MCF 10A (cell line): ENCODE data around the gene VARS2. TPM values are rescaled to one million over a fixed set of nuclear protein-coding genes. Genes with fewer than 3 reads are reported as not detected.

Experiments used
- BruUV-seq: library from RNA; stranded (reverse); fragments of 400-500 nt; replicated peaks from 2 replicates; lab custom pipeline; 2021; lab: Mats Ljungman, UMichigan
- CTCF ChIA-PET: fragments of 300-600 bp; sonication (Branson Sonifier 250); formaldehyde crosslinking; extraction: SDS; loops from one replicate; lab custom pipeline; 2021; ENCODE audit warnings: antibody characterized with exemption, inconsistent platforms; lab: Yijun Ruan, JAX
- POLR2A ChIA-PET: fragments of 300-600, 350-650 bp; sonication (Branson Sonifier 250); formaldehyde crosslinking; extraction: SDS; loops from one replicate; lab custom pipeline; 2020; ENCODE audit warnings: antibody characterized with exemption, inconsistent platforms; lab: Yijun Ruan, JAX
- DNase-seq: peaks from one replicate; pipeline ENCODE4 v3.0.0-alpha.2; 2018; ENCODE audit not compliant: unreplicated experiment
- H3K27ac Mint-ChIP-seq: one replicate; pipeline ENCODE4 v1.8.0; 2022; ENCODE audit warnings: mild to moderate bottlenecking, low read depth, mixed read lengths; ENCODE audit not compliant: unreplicated experiment
- H3K27me3 Mint-ChIP-seq: one replicate; pipeline ENCODE4 v1.8.0; 2022; ENCODE audit warnings: mixed read lengths; ENCODE audit not compliant: insufficient read depth, unreplicated experiment
- H3K36me3 Mint-ChIP-seq: one replicate; pipeline ENCODE4 v1.8.0; 2022; ENCODE audit warnings: mild to moderate bottlenecking, moderate library complexity, mixed read lengths; ENCODE audit not compliant: insufficient read depth, unreplicated experiment
- H3K4me1 Mint-ChIP-seq: one replicate; pipeline ENCODE4 v1.8.0; 2022; ENCODE audit warnings: mixed read lengths; ENCODE audit not compliant: insufficient read depth, unreplicated experiment
- H3K4me3 Mint-ChIP-seq: one replicate; pipeline ENCODE4 v1.8.0; 2022; ENCODE audit warnings: mild to moderate bottlenecking, moderate library complexity, mixed read lengths; ENCODE audit not compliant: unreplicated experiment
- H3K9me3 Mint-ChIP-seq: one replicate; pipeline ENCODE4 v1.8.0; 2022; ENCODE audit warnings: mixed read lengths; ENCODE audit not compliant: unreplicated experiment
- intact Hi-C: fragments of 100-400 bp; cut with micrococcal nuclease; formaldehyde crosslinking; loops from 2 replicates; pipeline ENCODE4 v1.14.1; 2022
- total RNA-seq: library from RNA; stranded (reverse); gene quantifications from 2 replicates; pipeline ENCODE4 v1.2.3, GENCODE V29; 2022
- TF ChIP-seq, protein P1 (sequence below): fragments of 200-600 bp; IDR thresholded peaks from one replicate; pipeline ENCODE4 v1.8.0; 2022; ENCODE audit warnings: antibody characterized with exemption, mild to moderate bottlenecking; ENCODE audit not compliant: unreplicated experiment

The VARS2 gene
- total RNA-seq, 1 experiment from 2014 or later: 52.7 TPM

DNA sequence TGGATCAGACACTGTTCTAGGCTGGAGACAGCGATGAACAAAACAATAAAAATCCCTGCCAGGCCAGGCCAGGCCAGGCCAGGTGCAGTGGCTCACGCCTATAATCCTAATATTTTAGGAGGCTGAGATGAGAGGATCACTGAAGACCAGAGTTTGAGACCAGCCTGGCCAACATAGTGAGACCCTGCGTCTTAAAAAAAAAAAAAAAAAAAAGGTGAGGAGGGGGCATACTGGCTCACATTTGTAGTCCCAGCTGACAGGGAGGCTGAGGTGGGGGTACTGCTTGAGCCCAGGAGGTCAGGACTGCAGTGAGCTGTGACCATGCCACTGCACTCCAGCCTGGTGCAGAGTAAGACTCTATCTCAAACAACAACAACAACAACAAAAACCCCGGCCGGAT is 31.2 kb downstream of the VARS2 start:
- ChIA-PET CTCF (interaction anchor here (0.9 to 2.1 kb wide), 3 partner anchors 14 to 125 kb away, joined by 4 to 6 read pairs (median 5); partner anchors contain the start of gene SFTA2), POLR2A (interaction anchor here (1.2 kb wide), 1 partner anchor 11 kb away, joined by 4 read pairs; no protein-coding TSS in a partner anchor)
- no peaks in the 10 kb centered on the region for H3K36me3 Mint-ChIP-seq
- no TSS peak for BruUV-seq
- no peak for DNase-seq
- intact Hi-C loops: no loop called here
- no peak overlapping the region for H3K4me3 Mint-ChIP-seq
- no peaks in the 10 kb centered on the region for H3K27me3 Mint-ChIP-seq
- TF ChIP-seq, protein P1, sequence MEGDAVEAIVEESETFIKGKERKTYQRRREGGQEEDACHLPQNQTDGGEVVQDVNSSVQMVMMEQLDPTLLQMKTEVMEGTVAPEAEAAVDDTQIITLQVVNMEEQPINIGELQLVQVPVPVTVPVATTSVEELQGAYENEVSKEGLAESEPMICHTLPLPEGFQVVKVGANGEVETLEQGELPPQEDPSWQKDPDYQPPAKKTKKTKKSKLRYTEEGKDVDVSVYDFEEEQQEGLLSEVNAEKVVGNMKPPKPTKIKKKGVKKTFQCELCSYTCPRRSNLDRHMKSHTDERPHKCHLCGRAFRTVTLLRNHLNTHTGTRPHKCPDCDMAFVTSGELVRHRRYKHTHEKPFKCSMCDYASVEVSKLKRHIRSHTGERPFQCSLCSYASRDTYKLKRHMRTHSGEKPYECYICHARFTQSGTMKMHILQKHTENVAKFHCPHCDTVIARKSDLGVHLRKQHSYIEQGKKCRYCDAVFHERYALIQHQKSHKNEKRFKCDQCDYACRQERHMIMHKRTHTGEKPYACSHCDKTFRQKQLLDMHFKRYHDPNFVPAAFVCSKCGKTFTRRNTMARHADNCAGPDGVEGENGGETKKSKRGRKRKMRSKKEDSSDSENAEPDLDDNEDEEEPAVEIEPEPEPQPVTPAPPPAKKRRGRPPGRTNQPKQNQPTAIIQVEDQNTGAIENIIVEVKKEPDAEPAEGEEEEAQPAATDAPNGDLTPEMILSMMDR: no peak
- peaks cover 12% of the 10 kb centered on the region for H3K4me1 Mint-ChIP-seq
- no peak overlapping the region for H3K27ac Mint-ChIP-seq
- H3K9me3 Mint-ChIP-seq: peaks cover 7% of the 10 kb centered on the region

DNA sequence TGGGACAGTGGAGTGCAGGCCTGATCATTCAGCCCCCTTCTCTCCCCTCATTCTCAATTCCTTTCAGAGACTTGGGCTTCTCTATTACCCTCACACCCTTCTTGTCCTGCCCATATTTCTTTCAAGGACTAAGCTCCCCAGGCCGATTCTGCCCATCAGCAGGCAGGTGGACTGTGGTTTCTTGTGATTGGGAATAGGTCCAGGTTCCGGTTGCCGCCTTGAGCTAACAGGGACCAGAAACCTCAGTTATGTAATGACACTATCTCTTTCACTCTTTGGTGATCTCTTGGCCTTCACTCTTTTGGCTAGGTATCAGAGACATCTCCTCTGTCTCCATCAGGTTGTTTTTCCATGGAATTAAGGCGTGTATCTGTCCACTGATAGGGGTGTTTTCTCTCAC is 33.2 kb downstream of the VARS2 start:
- H3K9me3 Mint-ChIP-seq: peaks cover 7% of the 10 kb centered on the region
- no peaks in the 10 kb centered on the region for H3K27me3 Mint-ChIP-seq
- H3K4me3 Mint-ChIP-seq: no peak overlapping the region
- no peaks in the 10 kb centered on the region for H3K36me3 Mint-ChIP-seq
- intact Hi-C loops: no loop called here
- POLR2A ChIA-PET: interaction anchor here (0.6 kb wide), 1 partner anchor 97 kb away, joined by 3 read pairs; no protein-coding TSS in a partner anchor
- CTCF ChIA-PET: interaction anchor here (0.8 to 1.3 kb wide), 2 partner anchors 35 to 122 kb away, joined by 3 to 5 read pairs; no protein-coding TSS in a partner anchor
- no TSS peak for BruUV-seq
- H3K4me1 Mint-ChIP-seq: peaks cover 10% of the 10 kb centered on the region
- no peak for DNase-seq
- TF ChIP-seq, protein P1: no peak
- H3K27ac Mint-ChIP-seq: no peak overlapping the region

DNA sequence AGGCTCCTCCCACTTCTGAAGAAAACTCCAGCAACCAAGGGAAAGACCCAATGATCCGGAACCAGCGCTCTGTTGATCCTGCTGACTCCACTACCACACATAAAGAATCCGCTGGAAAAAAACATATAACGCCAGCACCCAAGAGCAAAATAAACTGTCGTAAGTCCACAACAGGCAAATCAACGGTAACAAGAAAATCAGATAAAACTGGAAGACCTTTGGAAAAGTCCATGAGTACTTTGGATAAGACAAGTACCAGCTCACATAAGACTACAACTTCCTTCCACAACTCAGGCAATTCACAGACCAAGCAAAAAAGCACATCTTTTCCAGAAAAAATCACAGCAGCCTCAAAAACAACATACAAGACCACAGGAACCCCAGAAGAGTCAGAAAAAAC is 34.8 kb downstream of the VARS2 start:
- no TSS peak for BruUV-seq
- DNase-seq: no peak
- H3K27ac Mint-ChIP-seq: no peak overlapping the region
- TF ChIP-seq, protein P1: no peak
- intact Hi-C loops: no loop called here
- H3K9me3 Mint-ChIP-seq: peaks cover 7% of the 10 kb centered on the region
- ChIA-PET CTCF (no interaction called here), POLR2A (no interaction called here)
- H3K4me3 Mint-ChIP-seq: no peak overlapping the region
- no peaks in the 10 kb centered on the region for H3K27me3 Mint-ChIP-seq
- no peaks in the 10 kb centered on the region for H3K36me3 Mint-ChIP-seq
- H3K4me1 Mint-ChIP-seq: no peaks in the 10 kb centered on the region

DNA sequence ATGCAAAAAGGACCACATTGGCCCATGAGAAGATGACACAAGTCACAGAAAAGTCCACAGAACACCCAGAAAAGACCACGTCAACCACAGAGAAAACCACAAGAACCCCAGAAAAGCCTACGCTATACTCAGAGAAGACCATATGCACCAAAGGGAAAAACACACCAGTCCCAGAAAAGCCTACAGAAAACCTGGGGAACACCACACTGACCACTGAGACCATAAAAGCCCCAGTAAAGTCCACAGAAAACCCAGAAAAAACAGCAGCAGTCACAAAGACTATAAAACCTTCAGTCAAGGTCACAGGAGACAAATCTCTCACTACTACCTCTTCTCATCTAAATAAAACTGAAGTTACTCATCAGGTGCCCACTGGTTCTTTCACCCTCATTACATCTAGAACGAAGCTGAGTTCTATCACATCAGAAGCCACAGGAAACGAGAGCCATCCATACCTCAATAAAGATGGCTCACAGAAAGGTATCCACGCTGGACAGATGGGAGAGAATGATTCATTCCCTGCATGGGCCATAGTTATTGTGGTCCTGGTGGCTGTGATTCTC is 38.0 kb downstream of the VARS2 start:
- Mint-ChIP-seq H3K9me3 (peaks cover 7% of the 10 kb centered on the region), H3K4me3 (no peak overlapping the region), H3K27ac (no peak overlapping the region), H3K4me1 (no peaks in the 10 kb centered on the region), H3K27me3 (no peaks in the 10 kb centered on the region), H3K36me3 (no peaks in the 10 kb centered on the region)
- intact Hi-C loops: no loop called here
- ChIA-PET POLR2A (no interaction called here), CTCF (interaction anchor here (1.1 kb wide), 1 partner anchor 37 kb away, joined by 3 read pairs; no protein-coding TSS in a partner anchor)
- no peak for DNase-seq
- no TSS peak for BruUV-seq
- TF ChIP-seq, protein P1: no peak
